Caco-2 (cell line): Measurements from ENCODE around the gene CARS2. TPM values are rescaled to one million over a fixed set of nuclear protein-coding genes. Genes with fewer than 3 reads are reported as not detected.

Experiments used
- BruUV-seq: library from RNA; stranded (reverse); fragments of 400-500 nt; replicated peaks from 2 replicates; lab custom pipeline; 2021; lab: Mats Ljungman, UMichigan
- CTCF ChIA-PET: fragments of 300-600 bp; sonication (Branson Sonifier 250); formaldehyde crosslinking; loops from one replicate; lab custom pipeline; 2022; ENCODE audit warnings: antibody characterized with exemption; lab: Charles Lee
- POLR2A ChIA-PET: fragments of 300-600 bp; sonication (Branson Sonifier 250); formaldehyde crosslinking; loops from one replicate; lab custom pipeline; 2022; ENCODE audit warnings: antibody characterized with exemption; lab: Charles Lee
- DNase-seq, 2 experiments: peaks; one replicate each; pipeline versions ENCODE4 v3.0.0 to v3.0.0-alpha.2; 2020 to 2022
- H3K27me3 ChIP-seq: replicated peaks from 2 replicates; pipeline ENCODE4 v1.6.0; 2011; ENCODE audit warnings: low read length; ENCODE audit not compliant: control insufficient read depth, insufficient read depth
- H3K36me3 ChIP-seq: 2 replicates; pipeline ENCODE4 v1.5.1; 2011; ENCODE audit warnings: low read length; ENCODE audit not compliant: control insufficient read depth, insufficient read depth
- H3K4me1 ChIP-seq: fragments of 250-450 bp; sonication (Bioruptor Pico); 2 replicates; pipeline ENCODE4 v1.5.1; 2020; ENCODE audit warnings: mild to moderate bottlenecking
- H3K4me3 ChIP-seq: 2 replicates; pipeline ENCODE4 v1.5.1; 2011; ENCODE audit warnings: low read depth, mild to moderate bottlenecking, control low read depth, low read length
- H3K9me3 ChIP-seq: fragments of 250-450 bp; sonication (Bioruptor Pico); 2 replicates; pipeline ENCODE4 v1.5.1; 2020; ENCODE audit warnings: mild to moderate bottlenecking, moderate library complexity
- H3K27ac Mint-ChIP-seq: one replicate; pipeline ENCODE4 v1.8.0; 2022; ENCODE audit warnings: mixed read lengths; ENCODE audit not compliant: unreplicated experiment
- H3K27me3 Mint-ChIP-seq: one replicate; pipeline ENCODE4 v1.8.0; 2022; ENCODE audit warnings: mixed read lengths; ENCODE audit not compliant: insufficient read depth, unreplicated experiment
- H3K36me3 Mint-ChIP-seq: one replicate; pipeline ENCODE4 v1.8.0; 2022; ENCODE audit warnings: mild to moderate bottlenecking, mixed read lengths; ENCODE audit not compliant: insufficient read depth, unreplicated experiment
- H3K4me1 Mint-ChIP-seq: one replicate; pipeline ENCODE4 v1.8.0; 2022; ENCODE audit warnings: low read depth, mixed read lengths; ENCODE audit not compliant: unreplicated experiment
- H3K4me3 Mint-ChIP-seq: one replicate; pipeline ENCODE4 v1.8.0; 2022; ENCODE audit warnings: mild to moderate bottlenecking, moderate library complexity, mixed read lengths; ENCODE audit not compliant: unreplicated experiment
- H3K9me3 Mint-ChIP-seq: one replicate; pipeline ENCODE4 v1.8.0; 2022; ENCODE audit warnings: mixed read lengths; ENCODE audit not compliant: unreplicated experiment
- CTCF ChIP-seq, 2 experiments: fragments of 200-600 bp in 1 of 2; IDR thresholded peaks; 1 replicate in 1 of 2; 2 replicates in 1 of 2; pipeline versions ENCODE4 v1.5.1 to v1.8.0; 2011 to 2022; ENCODE audit warnings: antibody characterized with exemption in 1 of 2, control low read depth in 1 of 2, inconsistent platforms in 1 of 2, low read depth in 1 of 2, low read length in 1 of 2, mild to moderate bottlenecking in 1 of 2, moderate library complexity in 1 of 2; ENCODE audit not compliant: insufficient read depth in 1 of 2, severe bottlenecking in 1 of 2, unreplicated experiment in 1 of 2
- intact Hi-C: fragments of 100-400 bp; cut with micrococcal nuclease; formaldehyde crosslinking; loops from one replicate; pipeline ENCODE4 v1.10.0; 2022; ENCODE audit not compliant: unreplicated experiment
- total RNA-seq: library from RNA; stranded (reverse); gene quantifications from 2 replicates; pipeline ENCODE4 v1.2.3, GENCODE V29; 2022

The CARS2 gene
- total RNA-seq, 1 experiment from 2014 or later = 63.1 TPM

DNA sequence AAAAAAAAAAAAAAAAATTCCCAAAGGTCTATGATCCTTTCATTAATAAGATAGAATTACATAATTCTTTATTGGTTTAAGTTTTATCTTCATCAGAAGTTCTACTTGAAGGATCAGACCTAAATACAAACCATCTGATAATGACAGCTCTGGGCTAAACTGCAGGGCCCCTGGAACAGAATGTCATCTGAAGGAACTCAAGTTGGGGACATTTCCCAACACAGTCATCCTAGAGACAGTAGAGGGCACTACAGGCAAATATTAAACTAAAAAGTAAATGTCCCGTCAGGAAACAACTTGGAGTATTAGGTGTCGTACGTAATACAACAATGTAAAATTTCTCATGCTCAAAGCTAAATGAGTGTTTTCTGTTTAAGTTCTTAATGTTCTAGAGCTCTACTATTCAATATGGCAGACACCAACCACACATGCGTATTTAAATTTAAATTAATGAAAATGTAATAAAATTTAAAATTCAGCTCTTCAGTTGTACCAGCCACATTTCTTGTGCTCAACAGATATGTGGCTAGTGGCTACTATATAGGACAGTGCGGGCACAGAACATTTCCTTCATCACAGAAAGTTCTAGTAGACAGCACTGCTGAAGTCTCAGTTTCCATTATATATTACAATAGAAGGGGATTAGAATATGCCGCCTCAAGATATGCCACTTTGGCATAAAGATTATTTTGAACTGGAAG lies 112.3 kb downstream of the CARS2 start:
- H3K4me3 ChIP-seq = no peak overlapping the region
- H3K9me3 ChIP-seq = no peaks in the 10 kb centered on the region
- POLR2A ChIA-PET = interaction anchor here (1.0 to 1.3 kb wide), 2 partner anchors 112 to 122 kb away, joined by 4 to 5 read pairs; partner anchors contain the start of gene CARS2
- no peaks in the 10 kb centered on the region for H3K27me3 Mint-ChIP-seq
- no peaks in the 10 kb centered on the region for H3K27me3 ChIP-seq
- CTCF ChIA-PET = interaction anchor here (0.6 to 1.3 kb wide), 10 partner anchors 15 to 331 kb away, joined by 3 to 8 read pairs (median 3); partner anchors contain the start of genes CARS2 and RAB20
- peaks cover 12% of the 10 kb centered on the region for H3K4me1 ChIP-seq
- H3K27ac Mint-ChIP-seq = no peak overlapping the region
- peak; percentile 63 to 64 for TF ChIP-seq CTCF (IDR thresholded peaks at IDR 0.05; ENCODE audit: insufficient read depth in 1 of 2, low read depth in 1 of 2, low read length in 1 of 2, severe bottlenecking in 1 of 2, unreplicated experiment in 1 of 2)
- no peaks in the 10 kb centered on the region for H3K36me3 ChIP-seq
- no TSS peak for BruUV-seq
- no peak overlapping the region for H3K4me3 Mint-ChIP-seq
- peaks cover 23% of the 10 kb centered on the region for H3K4me1 Mint-ChIP-seq
- peak in 1 of 2 experiments; percentile 67 for DNase-seq
- no peaks in the 10 kb centered on the region for H3K9me3 Mint-ChIP-seq
- H3K36me3 Mint-ChIP-seq = no peaks in the 10 kb centered on the region
- intact Hi-C loops = loop anchor here (1.0 to 10.0 kb wide), 5 partner anchors 22 to 321 kb away; partner anchors contain the start of genes ANKRD10 and NAXD

DNA sequence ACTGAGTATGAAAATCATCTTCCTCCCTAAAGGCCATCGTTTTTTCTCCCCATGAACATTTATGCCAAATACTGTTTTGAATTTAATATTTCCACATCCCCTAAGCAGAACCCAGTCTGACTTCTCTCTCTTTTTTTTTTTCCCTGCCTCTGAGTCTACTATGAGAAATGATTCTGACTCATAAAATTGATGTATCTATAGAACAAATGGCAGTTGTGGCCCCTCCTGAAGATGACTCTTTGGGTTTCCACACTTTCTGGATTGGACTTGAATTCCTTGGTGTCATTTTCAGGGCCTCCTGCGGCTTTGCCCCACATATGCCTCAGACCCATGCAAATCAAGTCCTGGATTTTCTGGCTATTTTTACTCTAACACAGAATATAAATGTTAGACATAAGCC lies 113.3 kb downstream of the CARS2 start:
- no peak for DNase-seq
- Histone ChIP-seq H3K9me3 (no peaks in the 10 kb centered on the region), H3K36me3 (no peaks in the 10 kb centered on the region), H3K4me1 (peaks cover 11% of the 10 kb centered on the region), H3K27me3 (no peaks in the 10 kb centered on the region), H3K4me3 (no peak overlapping the region)
- Mint-ChIP-seq H3K9me3 (no peaks in the 10 kb centered on the region), H3K4me3 (no peak overlapping the region), H3K27me3 (no peaks in the 10 kb centered on the region), H3K4me1 (peaks cover 23% of the 10 kb centered on the region), H3K27ac (no peak overlapping the region), H3K36me3 (no peaks in the 10 kb centered on the region)
- TF ChIP-seq CTCF (IDR thresholded peaks at IDR 0.05; ENCODE audit: insufficient read depth in 1 of 2, low read depth in 1 of 2, low read length in 1 of 2, severe bottlenecking in 1 of 2, unreplicated experiment in 1 of 2) = no peak
- BruUV-seq = no TSS peak
- intact Hi-C loops = loop anchor here (1.0 to 10.0 kb wide), 5 partner anchors 23 to 322 kb away; partner anchors contain the start of genes ANKRD10 and NAXD
- ChIA-PET CTCF (no interaction called here), POLR2A (no interaction called here)

Other genes starting within 250 kb of the CARS2 start
- gene RAB20, start 144.4 kb downstream of the CARS2 start, total RNA-seq = 37.9 and 40.1 TPM in 2 replicates
- 48.8 and 51.5 TPM in 2 replicates for gene NAXD, start 90.6 kb downstream of the CARS2 start, total RNA-seq
- 16.4 and 17.9 TPM in 2 replicates for gene ING1, start 7.6 kb upstream of the CARS2 start, total RNA-seq
- 123 and 132 TPM in 2 replicates for gene ANKRD10, start 209.0 kb upstream of the CARS2 start, total RNA-seq